ENCODE data around the gene MAD1L1. TPM values are rescaled to one million over a fixed set of nuclear protein-coding genes. Genes with fewer than 3 reads are reported as not detected.
A peak's percentile ranks its signal among the peaks of the same experiment; 100 is the strongest.

MAD1L1 gene
- total and polyA plus RNA-seq, 10 donors = 47.3 to 118 (median 68.2) TPM

DNA sequence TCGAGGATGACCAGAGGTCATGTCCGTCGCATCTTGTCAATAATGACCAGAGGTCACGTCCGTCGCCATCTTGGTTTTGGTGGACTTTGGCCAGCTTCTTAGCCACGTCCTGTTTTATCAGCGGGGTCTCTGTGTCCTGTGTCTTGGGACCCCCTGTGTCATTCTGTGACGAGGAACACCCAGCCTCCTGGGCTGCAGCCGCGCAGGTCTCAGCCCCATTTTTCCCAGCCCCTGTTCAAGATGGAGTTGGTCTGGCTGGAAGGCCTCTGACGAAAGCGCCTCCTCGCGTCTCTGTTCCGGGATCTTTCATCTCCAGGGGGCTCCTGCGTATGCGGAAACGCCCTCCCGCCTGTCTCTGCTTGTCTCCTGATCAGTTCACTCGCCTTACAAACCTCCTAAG is 428.4 kb downstream of the MAD1L1 start:
- no peaks in the 10 kb centered on the region for H3K27me3 ChIP-seq (replicated peaks in 1 of 7)
- TF ChIP-seq CTCF (IDR thresholded peaks at IDR 0.05 in 8 of 11, conservative IDR thresholded peaks at IDR 0.05 in 3 of 11) = no peak
- no peak for TF ChIP-seq POLR2A (IDR thresholded peaks at IDR 0.05)
- TF ChIP-seq POLR2AphosphoS5 (IDR thresholded peaks at IDR 0.05) = no peak
- H3K4me3 ChIP-seq = no peak overlapping the region
- peak; percentile 32 for DNase-seq
- H3K9me3 ChIP-seq = peaks cover 0 to 9% (median 0%) of the 10 kb centered on the region in 8 donors
- WGBS, 5 donors = 90 to 93% (median 93%) methylated on average over 21 of the region's 21 CpGs
- H3K27ac ChIP-seq = no peak overlapping the region
- intact Hi-C loops (cut with DNase I; ENCODE audit: low total_unique reads) = no loop called here
- H3K36me3 ChIP-seq = no peaks in the 10 kb centered on the region
- H3K4me1 ChIP-seq = no peaks in the 10 kb centered on the region

DNA sequence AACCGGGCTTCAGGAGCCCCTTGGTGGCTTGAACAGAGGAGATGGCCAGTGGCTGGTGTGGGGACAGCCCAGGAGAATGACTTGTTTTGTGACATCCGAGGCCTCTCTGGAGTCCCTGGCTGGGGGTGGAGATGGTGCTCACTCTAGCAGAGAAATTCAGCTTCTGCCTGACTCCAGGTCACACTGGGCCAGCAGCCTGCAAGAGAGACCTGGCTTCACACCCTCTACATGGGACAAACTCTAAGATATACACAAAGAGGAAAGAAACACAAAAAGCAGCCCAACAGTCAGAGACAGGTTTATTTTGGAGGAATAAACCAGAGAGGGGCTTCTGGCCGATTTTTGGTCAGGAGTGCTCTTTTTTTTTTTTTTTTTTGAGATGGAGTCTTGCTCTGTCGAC is 429.8 kb downstream of the MAD1L1 start:
- Histone ChIP-seq H3K27ac (no peak overlapping the region), H3K4me3 (no peak overlapping the region), H3K4me1 (no peaks in the 10 kb centered on the region), H3K27me3 (replicated peaks in 1 of 7) (no peaks in the 10 kb centered on the region), H3K9me3 (peaks cover 0 to 9% (median 0%) of the 10 kb centered on the region in 8 donors), H3K36me3 (no peaks in the 10 kb centered on the region)
- TF ChIP-seq POLR2A (IDR thresholded peaks at IDR 0.05) (no peak), CTCF (IDR thresholded peaks at IDR 0.05 in 8 of 11, conservative IDR thresholded peaks at IDR 0.05 in 3 of 11) (no peak), POLR2AphosphoS5 (IDR thresholded peaks at IDR 0.05) (no peak)
- no peak for DNase-seq
- 67 to 84% (median 74%) methylated on average over 4 of the region's 4 CpGs for WGBS, 5 donors
- intact Hi-C loops (cut with DNase I; ENCODE audit: low total_unique reads) = no loop called here

- whole genome bisulfite sequencing, 5 donors = 60 to 64% (median 62%) methylated on average over 14 of the region's 14 CpGs
- H3K9me3 ChIP-seq = peaks cover 0 to 10% (median under 1%) of the 10 kb centered on the region in 8 donors
- no peak overlapping the region for H3K4me3 ChIP-seq
- no peak for TF ChIP-seq POLR2AphosphoS5 (IDR thresholded peaks at IDR 0.05)
- TF ChIP-seq CTCF (IDR thresholded peaks at IDR 0.05 in 8 of 11, conservative IDR thresholded peaks at IDR 0.05 in 3 of 11) = no peak
- no peak for TF ChIP-seq POLR2A (IDR thresholded peaks at IDR 0.05)
- no peaks in the 10 kb centered on the region for H3K36me3 ChIP-seq
- H3K27me3 ChIP-seq (replicated peaks in 1 of 7) = peaks cover 0 to 6% (median 0%) of the 10 kb centered on the region in 7 donors
- no peak for DNase-seq
- no peak overlapping the region for H3K27ac ChIP-seq
- no peaks in the 10 kb centered on the region for H3K4me1 ChIP-seq
- intact Hi-C loops (cut with DNase I; ENCODE audit: low total_unique reads) = no loop called here
These were observed 431.8 kb downstream of the MAD1L1 start for GRCh38 chr7:1800902-1801301.

DNA sequence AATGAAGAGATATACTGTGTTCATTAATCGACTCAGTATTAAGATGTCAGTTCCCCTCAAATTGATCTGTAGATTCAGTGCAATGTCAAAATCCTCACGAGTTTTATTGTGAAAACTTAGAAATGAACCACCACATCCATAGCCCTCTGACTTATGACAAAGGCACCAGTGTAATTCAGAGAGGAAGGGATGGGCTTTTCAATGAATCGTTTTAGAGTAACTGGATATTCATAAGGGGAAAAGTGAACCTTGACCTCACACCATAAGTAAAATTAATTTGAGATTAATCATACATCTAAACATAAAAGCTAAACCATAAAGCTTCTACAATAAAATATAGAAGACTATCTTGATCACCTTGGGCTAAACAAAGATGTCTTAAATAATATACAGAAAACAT is 434.6 kb downstream of the MAD1L1 start:
- H3K9me3 ChIP-seq = peaks cover 4 to 33% (median 27%) of the 10 kb centered on the region in 8 donors
- no peak overlapping the region for H3K4me3 ChIP-seq
- DNase-seq = no peak
- intact Hi-C loops (cut with DNase I; ENCODE audit: low total_unique reads) = no loop called here
- H3K27ac ChIP-seq = no peak overlapping the region
- WGBS, 5 donors = 63 to 85% (median 76%) methylated on average over 3 of the region's 3 CpGs
- no peak for TF ChIP-seq POLR2AphosphoS5 (IDR thresholded peaks at IDR 0.05)
- peaks cover 0 to 15% (median 0%) of the 10 kb centered on the region in 7 donors for H3K27me3 ChIP-seq (replicated peaks in 1 of 7)
- H3K4me1 ChIP-seq = no peaks in the 10 kb centered on the region
- no peaks in the 10 kb centered on the region for H3K36me3 ChIP-seq
